GM19463 (cell line): ENCODE results near the gene CIC.

Source experiments
- ATAC-seq: cut with Tn5 transposase; IDR thresholded peaks from one replicate; pipeline ENCODE4 v1.9.1; 2021; ENCODE audit warnings: mild to moderate bottlenecking, moderate library complexity; ENCODE audit not compliant: unreplicated experiment

The CIC gene

DNA sequence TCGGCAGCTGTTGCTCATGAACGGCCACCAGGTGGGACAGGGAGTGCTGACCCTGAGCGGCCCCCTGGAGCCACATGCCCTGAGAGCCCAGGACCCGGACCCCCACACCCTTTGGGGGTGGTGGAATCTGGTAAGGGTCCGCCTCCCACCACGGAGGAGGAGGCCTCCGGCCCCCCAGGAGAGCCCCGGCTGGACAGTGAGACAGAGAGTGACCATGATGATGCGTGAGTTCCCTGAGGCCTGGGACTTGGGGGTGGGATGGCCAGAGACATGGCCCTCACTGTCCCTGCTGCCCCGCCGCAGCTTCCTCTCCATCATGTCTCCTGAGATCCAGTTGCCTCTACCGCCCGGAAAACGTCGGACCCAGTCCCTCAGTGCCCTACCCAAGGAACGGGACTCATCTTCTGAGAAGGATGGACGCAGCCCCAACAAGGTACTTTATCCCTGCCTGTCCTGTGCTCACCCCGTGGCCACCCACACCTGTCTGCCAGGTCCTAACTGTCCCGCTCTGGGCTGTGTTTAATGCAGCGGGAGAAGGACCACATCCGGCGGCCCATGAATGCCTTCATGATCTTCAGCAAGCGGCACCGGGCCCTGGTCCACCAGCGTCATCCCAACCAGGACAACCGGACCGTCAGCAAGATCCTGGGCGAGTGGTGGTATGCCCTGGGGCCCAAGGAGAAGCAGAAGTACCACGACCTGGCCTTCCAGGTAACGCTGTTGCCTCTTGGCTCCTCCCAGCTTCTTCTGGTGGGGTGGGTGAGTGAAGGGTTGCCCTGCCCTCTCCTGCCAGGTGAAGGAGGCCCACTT lies 18.2 kb downstream of the CIC start:
- no peak for ATAC-seq

GRCh38 chr19:42287827-42288107 lies 18.7 kb downstream of the CIC start:
- no peak for ATAC-seq

GRCh38 chr19:42288387-42288786 lies 19.3 kb downstream of the CIC start:
- ATAC-seq = no peak

DNA sequence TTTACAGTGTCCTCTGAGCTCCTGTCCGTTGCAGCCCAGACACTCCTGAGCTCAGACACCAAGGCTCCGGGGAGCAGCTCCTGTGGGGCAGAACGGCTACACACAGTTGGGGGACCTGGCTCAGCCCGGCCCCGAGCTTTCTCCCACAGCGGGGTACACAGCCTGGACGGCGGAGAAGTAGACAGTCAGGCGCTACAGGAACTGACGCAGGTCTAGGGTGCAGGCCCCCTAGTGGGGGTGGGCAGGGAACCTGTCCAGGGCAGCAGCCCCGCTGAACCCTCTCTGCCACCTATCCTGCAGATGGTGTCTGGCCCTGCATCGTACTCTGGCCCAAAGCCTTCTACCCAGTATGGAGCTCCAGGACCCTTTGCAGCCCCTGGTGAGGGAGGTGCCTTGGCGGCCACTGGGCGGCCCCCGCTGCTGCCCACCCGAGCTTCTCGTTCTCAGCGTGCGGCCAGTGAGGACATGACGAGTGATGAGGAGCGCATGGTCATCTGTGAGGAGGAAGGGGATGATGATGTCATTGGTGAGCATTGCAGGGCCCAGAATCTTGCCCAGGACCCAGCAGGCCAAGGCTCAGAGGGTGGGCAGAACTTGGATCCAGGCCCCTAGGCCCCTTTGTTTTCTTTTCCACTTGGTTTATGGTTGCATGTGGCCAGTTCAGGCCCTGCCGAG lies 20.0 kb downstream of the CIC start:
- no peak for ATAC-seq

DNA sequence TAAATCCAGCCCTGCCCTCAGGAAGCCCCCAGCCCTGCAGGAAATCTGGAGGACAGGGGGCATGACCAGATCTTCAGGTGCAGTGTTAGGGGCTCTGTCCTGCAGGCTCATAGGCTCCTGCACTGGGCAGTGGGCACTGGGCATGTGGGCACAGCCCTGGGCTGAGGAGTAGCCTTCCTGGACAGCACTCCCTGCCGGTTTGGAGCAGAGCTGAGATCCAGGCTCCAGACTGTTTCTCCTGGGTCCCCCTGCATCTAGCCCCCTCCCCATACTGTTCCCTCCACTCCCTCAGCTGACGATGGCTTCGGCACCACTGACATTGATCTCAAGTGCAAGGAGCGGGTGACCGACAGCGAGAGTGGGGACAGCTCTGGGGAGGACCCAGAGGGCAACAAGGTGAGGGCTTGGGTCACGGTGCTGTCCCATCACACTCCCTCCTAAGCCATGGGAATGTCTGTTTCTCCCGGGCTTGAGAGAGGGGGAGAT lies 20.5 kb downstream of the CIC start:
- no peak for ATAC-seq

DNA sequence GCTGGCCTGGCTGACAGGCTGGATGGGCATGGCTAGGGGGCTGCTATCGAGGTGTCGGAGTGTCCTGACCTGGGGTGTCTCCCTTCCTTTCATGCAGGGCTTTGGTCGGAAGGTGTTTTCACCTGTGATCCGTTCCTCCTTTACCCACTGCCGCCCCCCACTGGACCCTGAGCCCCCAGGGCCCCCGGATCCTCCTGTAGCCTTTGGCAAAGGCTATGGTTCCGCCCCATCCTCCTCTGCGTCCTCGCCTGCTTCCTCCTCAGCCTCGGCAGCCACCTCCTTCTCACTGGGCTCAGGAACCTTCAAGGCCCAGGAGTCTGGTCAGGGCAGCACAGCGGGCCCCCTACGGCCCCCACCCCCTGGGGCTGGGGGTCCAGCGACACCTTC lies 21.1 kb downstream of the CIC start:
- no peak for ATAC-seq

DNA sequence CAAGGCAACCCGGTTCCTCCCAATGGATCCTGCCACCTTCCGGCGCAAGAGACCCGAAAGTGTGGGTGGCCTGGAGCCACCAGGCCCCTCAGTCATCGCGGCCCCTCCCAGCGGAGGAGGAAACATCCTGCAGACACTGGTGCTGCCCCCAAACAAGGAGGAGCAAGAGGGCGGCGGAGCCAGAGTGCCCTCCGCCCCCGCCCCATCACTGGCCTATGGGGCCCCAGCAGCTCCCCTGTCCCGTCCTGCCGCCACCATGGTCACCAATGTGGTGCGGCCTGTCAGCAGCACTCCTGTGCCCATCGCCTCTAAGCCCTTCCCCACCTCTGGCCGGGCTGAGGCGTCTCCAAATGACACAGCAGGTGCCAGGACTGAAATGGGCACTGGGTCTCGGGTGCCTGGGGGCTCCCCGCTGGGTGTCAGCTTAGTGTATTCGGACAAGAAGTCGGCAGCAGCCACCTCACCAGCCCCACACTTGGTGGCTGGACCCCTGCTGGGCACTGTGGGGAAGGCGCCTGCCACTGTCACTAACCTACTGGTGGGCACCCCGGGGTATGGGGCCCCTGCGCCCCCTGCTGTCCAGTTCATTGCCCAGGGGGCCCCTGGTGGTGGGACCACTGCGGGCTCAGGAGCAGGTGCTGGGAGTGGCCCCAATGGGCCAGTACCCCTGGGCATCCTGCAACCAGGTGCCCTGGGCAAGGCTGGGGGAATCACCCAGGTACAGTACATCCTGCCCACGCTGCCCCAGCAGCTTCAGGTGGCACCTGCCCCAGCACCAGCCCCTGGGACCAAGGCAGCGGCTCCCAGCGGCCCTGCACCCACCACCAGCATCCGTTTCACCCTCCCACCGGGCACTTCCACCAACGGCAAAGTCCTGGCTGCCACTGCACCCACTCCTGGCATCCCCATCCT lies 21.7 kb downstream of the CIC start:
- no peak for ATAC-seq

DNA sequence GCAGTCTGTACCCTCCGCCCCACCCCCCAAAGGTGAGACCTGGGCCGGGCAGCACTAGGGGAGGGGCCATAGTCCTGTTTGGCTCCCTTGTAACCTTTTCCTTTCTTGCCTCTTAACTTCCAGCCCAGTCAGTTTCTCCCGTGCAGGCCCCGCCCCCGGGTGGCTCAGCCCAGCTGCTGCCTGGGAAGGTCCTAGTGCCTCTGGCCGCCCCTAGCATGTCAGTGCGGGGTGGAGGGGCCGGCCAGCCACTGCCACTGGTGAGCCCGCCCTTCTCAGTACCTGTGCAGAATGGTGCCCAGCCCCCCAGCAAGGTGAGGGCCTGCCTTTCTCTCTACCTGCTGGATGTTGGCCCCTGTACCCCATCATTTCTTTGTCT lies 22.4 kb downstream of the CIC start:
- no peak for ATAC-seq

DNA sequence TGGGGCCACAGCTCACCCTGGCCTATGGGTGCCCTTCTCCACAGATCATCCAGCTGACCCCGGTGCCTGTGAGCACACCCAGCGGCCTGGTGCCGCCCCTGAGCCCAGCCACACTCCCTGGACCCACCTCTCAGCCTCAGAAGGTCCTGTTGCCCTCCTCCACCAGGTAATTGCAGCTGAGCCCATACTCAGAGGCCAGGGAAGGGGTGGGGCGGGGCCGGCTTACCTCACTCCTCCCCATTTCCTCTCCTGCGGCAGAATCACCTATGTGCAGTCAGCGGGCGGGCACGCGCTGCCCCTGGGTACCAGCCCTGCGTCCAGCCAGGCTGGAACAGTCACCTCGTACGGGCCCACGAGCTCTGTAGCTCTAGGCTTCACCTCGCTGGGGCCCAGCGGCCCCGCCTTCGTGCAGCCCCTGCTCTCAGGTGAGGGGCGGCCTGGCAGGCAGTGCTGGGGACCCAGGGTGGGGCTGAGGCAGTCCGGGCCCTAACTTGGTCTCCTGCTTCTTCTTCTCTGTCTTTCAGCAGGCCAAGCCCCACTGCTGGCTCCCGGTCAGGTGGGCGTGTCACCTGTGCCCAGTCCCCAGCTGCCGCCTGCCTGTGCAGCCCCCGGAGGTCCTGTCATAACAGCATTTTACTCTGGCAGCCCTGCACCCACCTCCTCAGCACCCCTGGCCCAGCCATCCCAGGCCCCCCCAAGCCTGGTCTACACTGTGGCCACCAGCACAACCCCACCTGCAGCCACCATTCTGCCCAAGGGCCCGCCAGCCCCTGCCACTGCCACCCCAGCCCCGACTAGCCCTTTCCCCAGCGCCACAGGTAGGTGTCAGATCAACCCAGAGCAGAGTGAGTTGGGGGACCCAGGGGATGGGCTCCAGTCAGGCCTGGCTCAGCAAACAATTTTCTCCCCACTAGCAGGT lies 23.2 kb downstream of the CIC start:
- ATAC-seq = no peak

GRCh38 chr19:42292963-42293362 lies 23.9 kb downstream of the CIC start:
- ATAC-seq = no peak

GRCh38 chr19:42293540-42293939 lies 24.5 kb downstream of the CIC start:
- no peak for ATAC-seq

DNA sequence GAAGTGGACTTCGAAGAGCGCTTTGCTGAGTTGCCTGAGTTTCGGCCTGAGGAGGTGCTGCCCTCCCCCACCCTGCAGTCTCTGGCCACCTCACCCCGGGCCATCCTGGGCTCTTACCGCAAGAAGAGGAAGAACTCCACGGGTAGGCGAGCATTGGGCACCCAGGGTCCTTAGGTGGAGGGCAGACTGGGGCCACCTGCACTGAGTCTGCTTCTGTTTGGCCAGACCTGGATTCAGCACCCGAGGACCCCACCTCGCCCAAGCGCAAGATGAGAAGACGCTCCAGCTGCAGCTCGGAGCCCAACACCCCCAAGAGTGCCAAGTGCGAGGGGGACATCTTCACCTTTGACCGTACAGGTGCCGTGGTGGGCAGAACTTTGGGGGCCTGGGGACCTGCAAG lies 24.9 kb downstream of the CIC start:
- no peak for ATAC-seq

- no peak for ATAC-seq
Observed at GRCh38 chr19:42294471-42295137, 25.6 kb downstream of the CIC start.

- ATAC-seq = no peak
Observed at GRCh38 chr19:42295342-42295741, 26.3 kb downstream of the CIC start.

GRCh38 chr19:42295831-42296525 lies 26.9 kb downstream of the CIC start:
- ATAC-seq = no peak

GRCh38 chr19:42297039-42297438 lies 28.0 kb downstream of the CIC start:
- no peak for ATAC-seq

DNA sequence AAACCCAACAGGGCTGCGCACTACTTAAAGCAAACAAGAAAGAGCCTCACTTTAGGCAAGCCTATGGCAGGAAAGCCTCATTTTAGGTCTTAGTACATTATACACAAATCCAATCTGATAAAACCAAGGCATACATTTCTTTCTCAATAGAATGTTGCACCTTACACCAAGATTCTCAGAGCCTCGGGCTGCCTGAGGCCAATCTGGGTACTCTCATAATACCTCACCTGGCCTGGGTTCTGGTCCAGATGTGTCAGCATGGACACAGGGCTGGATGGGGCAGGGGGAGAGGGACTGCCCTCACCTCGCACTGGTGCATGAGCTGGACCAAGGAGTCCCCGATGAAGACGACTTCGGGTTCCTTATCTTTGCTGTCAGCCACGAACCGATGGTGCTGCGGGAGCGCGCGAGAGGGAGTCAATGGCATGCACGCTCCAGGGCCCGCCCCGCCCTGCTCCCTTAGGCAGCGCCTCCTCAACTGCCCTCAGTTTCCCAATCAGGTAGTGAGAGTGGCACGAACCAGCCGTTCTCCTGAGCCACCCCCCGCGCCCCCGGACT lies 32.7 kb downstream of the CIC start, which contains the start of gene PRR19:
TSS of gene PRR19 (plus strand) at position 487 of the 558 bp plus-strand sequence. CDS start 7,453 bp downstream, outside the sequence.
- no peak for ATAC-seq

DNA sequence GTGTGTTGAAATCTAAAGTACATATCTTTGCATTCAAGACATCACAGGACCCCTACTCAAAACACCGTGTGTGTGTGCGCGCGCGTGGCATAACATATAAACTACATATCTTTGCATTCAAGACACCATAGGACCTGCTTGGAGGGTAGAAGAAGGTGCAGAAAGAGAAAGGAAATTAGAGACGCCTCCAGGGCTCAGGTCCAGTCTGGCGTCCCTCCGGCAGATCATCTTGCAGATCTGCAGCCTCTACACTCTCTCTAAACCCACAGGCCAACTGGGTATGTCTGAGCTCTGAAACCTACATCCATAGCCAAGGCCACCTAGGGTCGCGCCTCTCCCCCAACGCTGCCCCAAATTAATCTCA lies 34.0 kb downstream of the CIC start:
- no peak for ATAC-seq

DNA sequence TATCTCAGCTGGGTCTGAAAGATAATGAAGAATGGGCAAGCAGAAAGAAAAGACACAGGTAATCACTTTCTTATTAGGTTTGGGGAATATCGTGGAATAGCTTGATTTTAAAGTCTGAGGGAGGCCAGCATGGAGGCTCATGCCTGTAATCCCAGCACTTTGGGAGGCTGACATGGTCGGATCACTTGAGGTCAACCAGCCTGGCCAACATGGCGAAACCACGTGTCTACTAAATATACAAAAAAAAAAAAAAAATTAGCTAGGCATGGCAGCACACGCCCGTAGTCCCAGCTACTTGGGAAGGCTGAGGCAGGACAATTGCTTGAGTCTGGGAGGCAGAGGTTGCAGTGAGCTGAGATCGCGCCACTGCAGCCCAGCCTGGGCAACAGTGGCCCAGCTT lies 34.8 kb downstream of the CIC start:
- no peak for ATAC-seq
